ENCODE data around the gene MS4A3.

DNA sequence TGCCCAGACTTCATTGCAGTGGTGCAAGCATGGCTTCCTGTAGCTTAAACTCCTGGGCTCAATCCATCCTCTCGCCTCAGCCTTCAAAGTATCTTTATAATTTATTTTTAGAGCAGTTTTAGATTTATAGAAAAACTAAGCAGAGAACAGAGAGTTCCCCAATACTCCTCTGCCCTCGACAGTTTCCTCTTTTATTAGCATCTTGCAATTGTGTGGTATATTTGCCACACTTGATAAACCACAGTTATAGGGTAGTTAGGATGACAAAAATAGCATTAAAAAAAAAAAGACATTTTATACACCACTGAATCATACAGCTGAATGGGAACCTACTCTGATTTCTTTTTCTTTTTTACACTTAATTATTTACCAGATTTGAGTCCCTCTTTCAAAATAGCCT is 63.2 kb downstream of the MS4A3 start:
- no peak for TF ChIP-seq CTCF (conservative IDR thresholded peaks at IDR 0.05; ENCODE audit: low read length)
- no peak for TF ChIP-seq EZH2phosphoT487 (IDR thresholded peaks at IDR 0.05; ENCODE audit: borderline replicate concordance, low read depth, low read length)
